ENCODE measurements around the gene OVCH1. TPM values are rescaled to one million over a fixed set of nuclear protein-coding genes. Genes with fewer than 3 reads are reported as not detected.
"Not testable (repeated sequence)": the region's sequence is repeated elsewhere in the genome, so short reads cannot be mapped to it uniquely, and the experiment has no call there.

The OVCH1 gene
- total RNA-seq, 1 donor from 2014 or later, result not detected

DNA sequence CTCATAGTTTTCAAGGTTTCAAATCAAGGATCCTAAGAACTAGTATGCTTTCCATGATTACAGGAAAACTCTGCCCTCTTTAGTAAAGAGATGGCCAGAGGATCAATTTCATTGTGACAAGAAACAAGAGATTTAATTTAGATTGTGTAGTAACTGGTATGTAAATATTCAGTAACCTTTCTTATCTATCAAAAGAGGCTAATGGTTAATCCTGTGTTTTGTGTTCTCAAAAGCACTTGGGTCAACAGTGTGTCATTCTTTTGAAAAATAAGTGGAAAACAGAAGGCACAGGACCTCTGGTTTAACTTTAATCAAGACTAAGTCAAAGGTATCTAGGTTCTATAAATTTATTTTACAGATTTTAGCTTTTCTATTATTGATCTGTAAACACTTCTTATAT lies 59.9 kb downstream of the OVCH1 start:
- H3K4me3 Mint-ChIP-seq, result no peak overlapping the region
- H3K4me1 Mint-ChIP-seq, result no peaks in the 10 kb centered on the region
- H3K9me3 Mint-ChIP-seq, result peaks cover 3% of the 10 kb centered on the region
- no peak overlapping the region for H3K27ac Mint-ChIP-seq
- H3K27me3 Mint-ChIP-seq (ENCODE audit: low read depth), result no peaks in the 10 kb centered on the region
- H3K36me3 Mint-ChIP-seq, result no peaks in the 10 kb centered on the region
- DNase-seq (ENCODE audit: low spot score in 2 of 2, unreplicated experiment in 2 of 2), result no peak
- TF ChIP-seq, protein P1, sequence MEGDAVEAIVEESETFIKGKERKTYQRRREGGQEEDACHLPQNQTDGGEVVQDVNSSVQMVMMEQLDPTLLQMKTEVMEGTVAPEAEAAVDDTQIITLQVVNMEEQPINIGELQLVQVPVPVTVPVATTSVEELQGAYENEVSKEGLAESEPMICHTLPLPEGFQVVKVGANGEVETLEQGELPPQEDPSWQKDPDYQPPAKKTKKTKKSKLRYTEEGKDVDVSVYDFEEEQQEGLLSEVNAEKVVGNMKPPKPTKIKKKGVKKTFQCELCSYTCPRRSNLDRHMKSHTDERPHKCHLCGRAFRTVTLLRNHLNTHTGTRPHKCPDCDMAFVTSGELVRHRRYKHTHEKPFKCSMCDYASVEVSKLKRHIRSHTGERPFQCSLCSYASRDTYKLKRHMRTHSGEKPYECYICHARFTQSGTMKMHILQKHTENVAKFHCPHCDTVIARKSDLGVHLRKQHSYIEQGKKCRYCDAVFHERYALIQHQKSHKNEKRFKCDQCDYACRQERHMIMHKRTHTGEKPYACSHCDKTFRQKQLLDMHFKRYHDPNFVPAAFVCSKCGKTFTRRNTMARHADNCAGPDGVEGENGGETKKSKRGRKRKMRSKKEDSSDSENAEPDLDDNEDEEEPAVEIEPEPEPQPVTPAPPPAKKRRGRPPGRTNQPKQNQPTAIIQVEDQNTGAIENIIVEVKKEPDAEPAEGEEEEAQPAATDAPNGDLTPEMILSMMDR (IDR thresholded peaks at IDR 0.05; ENCODE audit: unreplicated experiment), result no peak

DNA sequence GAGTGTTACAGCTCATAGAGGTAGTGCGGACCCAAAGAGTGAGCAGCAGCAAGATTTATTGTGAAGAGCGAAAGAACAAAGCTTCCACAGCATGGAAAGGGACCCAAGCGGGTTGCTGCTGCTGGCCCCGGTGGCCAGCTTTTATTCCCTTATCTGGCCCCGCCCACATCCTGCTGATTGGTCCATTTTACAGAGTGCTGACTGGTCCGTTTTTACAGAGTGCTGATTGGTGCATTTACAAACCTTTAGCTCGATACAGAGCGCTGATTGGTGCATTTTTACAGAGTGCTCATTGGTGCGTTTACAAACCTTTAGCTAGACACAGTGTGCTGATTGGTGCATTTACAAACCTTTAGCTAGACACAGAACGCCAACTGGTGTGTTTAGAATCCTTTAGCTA lies 60.7 kb downstream of the OVCH1 start:
- not testable (repeated sequence) for H3K27me3 Mint-ChIP-seq (ENCODE audit: low read depth); H3K36me3 Mint-ChIP-seq; H3K4me3 Mint-ChIP-seq; H3K27ac Mint-ChIP-seq; DNase-seq (ENCODE audit: low spot score in 2 of 2, unreplicated experiment in 2 of 2); H3K4me1 Mint-ChIP-seq; H3K9me3 Mint-ChIP-seq

DNA sequence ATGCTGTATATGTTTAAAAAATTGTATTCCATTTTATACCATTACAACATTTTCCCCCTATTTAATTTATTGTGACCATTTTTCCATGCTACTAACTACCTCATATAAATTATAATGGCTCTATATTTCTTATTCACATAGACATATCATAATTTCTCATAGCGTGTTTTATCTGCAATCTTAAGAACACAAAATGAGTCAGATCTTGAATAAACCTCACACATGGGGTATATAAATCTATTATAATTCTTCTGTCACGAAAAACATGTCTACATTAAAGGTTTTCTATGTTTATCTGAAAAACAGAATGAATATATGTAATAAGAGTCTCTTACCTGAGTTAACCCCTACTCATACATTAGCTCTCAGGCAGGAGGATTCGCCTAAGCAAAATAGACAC lies 66.0 kb downstream of the OVCH1 start:
- no peaks in the 10 kb centered on the region for H3K36me3 Mint-ChIP-seq
- TF ChIP-seq, protein P1 (IDR thresholded peaks at IDR 0.05; ENCODE audit: unreplicated experiment), result no peak
- H3K27ac Mint-ChIP-seq, result no peak overlapping the region
- H3K4me3 Mint-ChIP-seq, result no peak overlapping the region
- no peak for DNase-seq (ENCODE audit: low spot score in 2 of 2, unreplicated experiment in 2 of 2)
- peaks cover 1% of the 10 kb centered on the region for H3K9me3 Mint-ChIP-seq
- H3K4me1 Mint-ChIP-seq, result no peaks in the 10 kb centered on the region
- no peaks in the 10 kb centered on the region for H3K27me3 Mint-ChIP-seq (ENCODE audit: low read depth)

DNA sequence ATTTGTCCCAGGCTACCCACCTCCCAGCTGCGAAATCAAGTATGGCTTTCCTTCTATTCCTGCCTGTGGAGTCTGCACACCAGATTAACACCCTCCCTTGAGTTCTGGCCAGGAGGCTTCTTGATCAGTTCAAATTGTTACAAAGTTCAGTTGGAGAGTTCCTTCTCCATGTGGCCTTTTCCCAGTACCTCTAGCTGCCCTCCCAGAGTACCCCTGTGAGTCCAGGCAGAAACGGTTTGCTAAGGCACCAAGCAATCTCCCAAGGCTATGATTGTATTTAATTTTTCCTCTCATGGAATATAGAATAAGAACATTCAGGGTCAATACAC lies 66.8 kb downstream of the OVCH1 start:
- TF ChIP-seq, protein P1 (IDR thresholded peaks at IDR 0.05; ENCODE audit: unreplicated experiment), result no peak
- no peak overlapping the region for H3K27ac Mint-ChIP-seq
- H3K4me1 Mint-ChIP-seq, result no peaks in the 10 kb centered on the region
- H3K36me3 Mint-ChIP-seq, result no peaks in the 10 kb centered on the region
- no peak for DNase-seq (ENCODE audit: low spot score in 2 of 2, unreplicated experiment in 2 of 2)
- H3K9me3 Mint-ChIP-seq, result no peaks in the 10 kb centered on the region
- H3K4me3 Mint-ChIP-seq, result no peak overlapping the region
- no peaks in the 10 kb centered on the region for H3K27me3 Mint-ChIP-seq (ENCODE audit: low read depth)

DNA sequence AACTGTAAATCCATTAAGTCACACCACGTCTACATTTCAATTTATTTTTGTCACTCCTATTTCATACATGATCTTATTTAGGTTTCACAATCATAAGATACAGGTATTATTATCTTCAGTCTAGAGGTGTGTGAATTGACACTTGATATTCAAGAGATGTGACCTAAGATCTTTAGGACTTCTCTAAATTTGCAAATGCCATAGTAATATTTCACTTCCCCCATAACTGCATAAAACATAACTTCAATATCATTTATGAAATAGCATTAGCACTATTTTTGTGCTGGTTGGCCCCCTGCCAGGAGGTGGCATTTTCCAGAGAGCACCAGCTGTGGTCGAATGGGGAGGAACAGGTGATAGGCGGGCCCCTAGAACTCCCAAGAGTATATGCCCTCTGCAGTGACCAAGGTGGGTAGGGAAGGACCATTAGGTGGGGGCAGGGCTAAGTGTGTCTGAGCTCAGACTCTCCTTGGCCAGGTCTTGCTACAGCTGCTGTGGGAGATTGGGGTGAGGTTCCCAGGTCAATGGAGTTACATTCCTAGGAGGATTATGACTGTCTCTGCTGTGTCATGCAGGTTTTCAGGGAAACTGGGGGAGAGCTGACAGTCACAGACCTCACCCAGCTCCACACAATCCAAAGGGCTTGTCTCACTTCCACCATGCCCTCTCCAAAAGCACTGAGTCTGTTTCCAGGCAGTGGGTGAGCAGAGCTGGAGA lies 67.3 kb downstream of the OVCH1 start:
- H3K9me3 Mint-ChIP-seq, result no peaks in the 10 kb centered on the region
- no peak overlapping the region for H3K4me3 Mint-ChIP-seq
- no peak overlapping the region for H3K27ac Mint-ChIP-seq
- H3K36me3 Mint-ChIP-seq, result no peaks in the 10 kb centered on the region
- TF ChIP-seq, protein P1 (IDR thresholded peaks at IDR 0.05; ENCODE audit: unreplicated experiment), result no peak
- H3K27me3 Mint-ChIP-seq (ENCODE audit: low read depth), result no peaks in the 10 kb centered on the region
- no peak for DNase-seq (ENCODE audit: low spot score in 2 of 2, unreplicated experiment in 2 of 2)
- H3K4me1 Mint-ChIP-seq, result no peaks in the 10 kb centered on the region

DNA sequence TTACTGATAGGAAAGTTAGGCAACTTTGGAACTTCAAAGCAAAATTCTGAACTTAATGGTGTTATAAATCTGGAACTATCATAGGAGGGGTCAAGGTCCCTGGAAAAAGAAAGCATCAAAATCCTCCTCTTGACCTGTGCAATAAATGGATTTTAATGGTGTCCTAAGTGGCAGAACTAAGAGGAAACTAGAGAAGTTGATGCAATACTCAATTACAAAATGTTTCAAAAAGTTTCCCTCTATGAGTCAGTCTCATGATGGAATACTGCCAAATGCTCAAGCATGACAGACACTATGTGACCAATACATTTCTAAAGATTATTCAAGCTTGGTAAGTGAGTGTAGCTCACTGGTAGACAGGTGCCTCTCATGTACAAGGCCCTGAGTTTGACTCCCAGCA lies 68.9 kb downstream of the OVCH1 start:
- Mint-ChIP-seq H3K9me3 (peaks cover 6% of the 10 kb centered on the region), H3K27ac (no peak overlapping the region)
- no peak for DNase-seq (ENCODE audit: low spot score in 2 of 2, unreplicated experiment in 2 of 2)

More for the DNA sequence above, 68.9 kb downstream of the OVCH1 start:
- Mint-ChIP-seq H3K4me3 (no peak overlapping the region), H3K27me3 (ENCODE audit: low read depth) (no peaks in the 10 kb centered on the region), H3K4me1 (no peaks in the 10 kb centered on the region), H3K36me3 (no peaks in the 10 kb centered on the region)
- TF ChIP-seq, protein P1 (IDR thresholded peaks at IDR 0.05; ENCODE audit: unreplicated experiment), result no peak
